Fibroblast of pulmonary artery (primary cell): ENCODE data around the gene C9orf50.

Experiments
- DNase-seq: peaks from one replicate; pipeline ENCODE4 v3.0.0-alpha.2; 2010; ENCODE audit warnings: low read depth
- H3K4me3 ChIP-seq: replicated peaks from 2 replicates; pipeline ENCODE4 v1.5.1; 2011; ENCODE audit warnings: low read depth, mild to moderate bottlenecking, control low read depth, low read length, moderate library complexity
- TF ChIP-seq, protein P1 (sequence below): IDR thresholded peaks from 2 replicates; pipeline ENCODE4 v1.5.1; 2011; ENCODE audit warnings: mild to moderate bottlenecking, control low read depth, low read length, inconsistent platforms; ENCODE audit errors: missing control alignments

C9orf50 gene

GRCh38 chr9:129604766-129605163 is 16.1 kb downstream of the C9orf50 start:
- TF ChIP-seq, protein P1, sequence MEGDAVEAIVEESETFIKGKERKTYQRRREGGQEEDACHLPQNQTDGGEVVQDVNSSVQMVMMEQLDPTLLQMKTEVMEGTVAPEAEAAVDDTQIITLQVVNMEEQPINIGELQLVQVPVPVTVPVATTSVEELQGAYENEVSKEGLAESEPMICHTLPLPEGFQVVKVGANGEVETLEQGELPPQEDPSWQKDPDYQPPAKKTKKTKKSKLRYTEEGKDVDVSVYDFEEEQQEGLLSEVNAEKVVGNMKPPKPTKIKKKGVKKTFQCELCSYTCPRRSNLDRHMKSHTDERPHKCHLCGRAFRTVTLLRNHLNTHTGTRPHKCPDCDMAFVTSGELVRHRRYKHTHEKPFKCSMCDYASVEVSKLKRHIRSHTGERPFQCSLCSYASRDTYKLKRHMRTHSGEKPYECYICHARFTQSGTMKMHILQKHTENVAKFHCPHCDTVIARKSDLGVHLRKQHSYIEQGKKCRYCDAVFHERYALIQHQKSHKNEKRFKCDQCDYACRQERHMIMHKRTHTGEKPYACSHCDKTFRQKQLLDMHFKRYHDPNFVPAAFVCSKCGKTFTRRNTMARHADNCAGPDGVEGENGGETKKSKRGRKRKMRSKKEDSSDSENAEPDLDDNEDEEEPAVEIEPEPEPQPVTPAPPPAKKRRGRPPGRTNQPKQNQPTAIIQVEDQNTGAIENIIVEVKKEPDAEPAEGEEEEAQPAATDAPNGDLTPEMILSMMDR = no peak
- no peak overlapping the region for H3K4me3 ChIP-seq
- no peak for DNase-seq

DNA sequence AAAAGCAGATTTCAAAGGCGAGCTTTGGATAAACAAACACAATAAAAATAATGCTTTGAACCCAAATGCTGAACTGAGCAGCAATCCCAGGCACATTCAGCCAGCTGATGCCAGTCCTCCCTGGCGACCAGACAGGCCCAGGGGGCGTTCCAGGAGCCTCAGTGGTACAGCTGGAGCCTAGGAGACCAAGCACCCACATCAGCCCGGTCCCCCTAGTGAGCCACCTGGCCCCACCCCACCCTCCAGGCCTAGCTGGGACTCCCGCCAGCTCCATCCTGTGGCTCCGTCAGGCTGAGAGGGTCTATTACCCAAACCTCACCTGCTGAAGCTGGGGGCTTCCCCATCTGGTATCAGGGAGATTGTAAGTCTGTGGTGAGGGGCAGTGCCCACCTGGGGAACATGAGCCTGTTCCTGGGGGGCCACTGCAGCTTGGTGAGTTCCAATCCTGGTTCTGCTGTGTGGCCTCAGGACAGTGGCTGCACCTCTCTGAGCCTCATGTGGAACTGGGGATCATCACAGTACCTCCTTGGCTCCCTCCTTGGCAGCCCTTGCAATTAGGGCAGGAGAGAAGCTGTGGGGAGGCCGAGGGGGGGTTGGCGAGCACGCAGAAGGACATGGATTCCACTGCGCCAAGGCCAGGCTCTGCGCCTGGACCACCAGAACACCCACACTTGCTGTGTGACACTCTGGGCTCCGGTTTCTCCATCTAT is 16.7 kb downstream of the C9orf50 start:
- DNase-seq = no peak
- no peak overlapping the region for H3K4me3 ChIP-seq
- TF ChIP-seq, protein P1 = no peak

DNA sequence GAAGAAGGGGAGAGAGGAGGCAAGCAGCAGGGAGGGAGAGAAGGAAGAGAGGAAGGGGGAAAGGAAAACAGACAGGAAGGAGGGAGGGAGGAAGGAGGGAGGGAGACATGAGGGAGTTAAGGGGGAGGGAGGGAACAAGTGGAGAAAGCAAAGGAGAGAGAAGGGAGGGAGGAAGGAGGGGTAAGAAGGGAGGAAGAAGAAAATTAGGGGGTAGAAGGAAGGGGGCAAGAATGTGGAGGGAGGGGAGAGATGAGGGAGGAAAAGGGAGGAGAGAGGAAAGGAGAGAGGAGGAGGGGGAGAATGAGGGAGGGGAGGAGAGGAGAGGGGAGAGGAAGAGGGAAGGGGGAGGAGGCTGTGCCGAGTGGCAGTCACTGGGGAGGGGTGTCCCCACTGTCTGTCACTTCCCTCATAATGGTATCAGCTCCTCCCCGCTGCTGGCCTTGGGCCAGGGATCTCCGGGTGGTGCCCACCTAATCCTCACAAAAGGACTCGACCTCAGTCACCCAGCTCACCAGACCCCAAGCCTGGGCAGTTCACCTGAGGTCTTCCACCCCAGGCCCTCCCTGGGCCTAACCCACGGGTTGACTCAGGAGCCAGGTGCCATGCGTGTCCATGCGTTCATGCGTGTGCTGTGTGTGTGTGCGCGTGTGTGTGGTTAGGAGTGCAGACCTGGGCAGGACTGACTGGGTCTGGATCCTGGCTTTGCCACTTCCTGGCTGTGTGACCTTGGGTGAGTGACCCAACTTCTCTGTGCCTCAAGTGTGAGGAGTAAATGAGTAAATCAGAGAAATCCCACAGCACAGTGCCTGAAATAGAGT is 18.1 kb downstream of the C9orf50 start:
- TF ChIP-seq, protein P1 = no peak
- H3K4me3 ChIP-seq = no peak overlapping the region
- no peak for DNase-seq

- no peak overlapping the region for H3K4me3 ChIP-seq
- TF ChIP-seq, protein P1 = no peak
- no peak for DNase-seq
Observed at GRCh38 chr9:129601082-129601674, 19.7 kb downstream of the C9orf50 start.

DNA sequence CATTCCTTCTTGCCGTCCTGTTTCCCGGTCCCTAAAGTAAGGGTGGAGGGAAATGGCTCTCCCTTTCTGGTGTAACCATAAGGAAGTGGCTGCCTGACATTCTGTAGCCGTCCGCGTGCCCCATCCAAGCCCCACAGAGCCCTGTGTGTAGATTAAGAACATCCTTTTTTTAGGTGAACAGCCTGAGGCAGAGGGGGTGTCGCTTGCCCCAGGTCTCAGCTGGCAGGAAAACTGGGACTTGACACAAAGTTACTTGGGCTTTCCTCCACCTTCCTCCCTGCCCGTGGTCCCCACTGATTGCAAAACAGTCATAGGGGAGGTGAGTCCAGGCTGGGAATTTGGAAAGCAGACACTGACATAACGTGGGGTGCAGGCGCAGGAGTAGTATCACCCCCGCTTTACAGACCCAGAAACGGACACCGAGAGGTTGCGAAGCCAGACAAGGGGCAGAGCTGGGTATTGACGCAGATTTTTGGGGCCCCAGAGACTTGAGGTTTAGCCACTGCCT is 22.8 kb downstream of the C9orf50 start:
- H3K4me3 ChIP-seq = no peak overlapping the region
- no peak for DNase-seq
- TF ChIP-seq, protein P1 = no peak

DNA sequence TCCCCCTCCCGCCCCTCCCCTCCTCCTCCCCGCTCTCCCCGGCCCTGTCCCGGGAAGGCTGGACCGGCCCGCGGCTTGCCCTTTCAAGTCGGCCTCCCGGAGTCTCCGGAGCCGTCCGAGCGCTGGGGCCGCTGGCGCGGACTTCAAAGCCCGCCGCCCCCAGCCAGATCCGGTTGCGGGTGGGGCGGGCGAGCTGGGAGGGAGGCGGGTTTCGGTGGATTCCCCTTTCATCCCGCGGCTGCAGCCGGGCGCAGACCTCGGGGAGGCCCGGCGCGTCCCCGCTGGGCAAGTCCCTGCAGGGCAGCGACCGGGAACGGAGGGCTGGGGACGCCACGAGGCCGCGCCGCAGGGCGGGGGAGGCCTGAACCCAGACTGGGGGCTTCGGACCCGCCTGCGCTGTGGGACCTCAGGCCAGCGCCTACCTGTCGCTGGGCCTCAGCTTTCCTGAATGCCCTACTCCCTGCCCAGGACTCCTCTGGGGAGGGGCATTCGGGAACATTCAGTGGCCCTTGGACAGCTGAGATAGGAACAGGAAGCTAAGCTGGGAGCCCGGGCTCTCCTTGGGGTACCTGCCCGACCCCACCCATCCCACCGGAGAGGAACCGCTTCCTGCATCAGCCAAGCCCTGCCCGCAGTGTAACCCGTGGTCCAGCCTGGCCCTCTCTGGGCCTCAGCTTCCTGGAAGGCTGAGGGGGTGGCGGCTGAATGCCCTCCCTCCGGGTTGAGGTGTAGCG is 23.4 kb downstream of the C9orf50 start:
- TF ChIP-seq, protein P1 = no peak
- peak overlapping the region; percentile 36 for H3K4me3 ChIP-seq
- DNase-seq = peak; percentile 68
